Neural cell (in vitro differentiated cells): ENCODE measurements around the gene PLA2G2C.

Experiments
- EZH2 ChIP-seq: fragments of 200-600, 300-800 bp; shearing (Covaris generic), sonication (generic); IDR thresholded peaks from 2 replicates; pipeline ENCODE4 v1.6.1; 2014; ENCODE audit warnings: antibody characterized with exemption, low read length, borderline replicate concordance, mild to moderate bottlenecking; ENCODE audit not compliant: insufficient read depth, poor library complexity, severe bottlenecking
- TF ChIP-seq, protein P1 (sequence below): fragments of 450-650 bp; IDR thresholded peaks from 2 replicates; pipeline ENCODE4 v1.5.1; 2014; ENCODE audit warnings: antibody characterized with exemption, mild to moderate bottlenecking, moderate library complexity; ENCODE audit not compliant: poor library complexity, severe bottlenecking

DNA sequence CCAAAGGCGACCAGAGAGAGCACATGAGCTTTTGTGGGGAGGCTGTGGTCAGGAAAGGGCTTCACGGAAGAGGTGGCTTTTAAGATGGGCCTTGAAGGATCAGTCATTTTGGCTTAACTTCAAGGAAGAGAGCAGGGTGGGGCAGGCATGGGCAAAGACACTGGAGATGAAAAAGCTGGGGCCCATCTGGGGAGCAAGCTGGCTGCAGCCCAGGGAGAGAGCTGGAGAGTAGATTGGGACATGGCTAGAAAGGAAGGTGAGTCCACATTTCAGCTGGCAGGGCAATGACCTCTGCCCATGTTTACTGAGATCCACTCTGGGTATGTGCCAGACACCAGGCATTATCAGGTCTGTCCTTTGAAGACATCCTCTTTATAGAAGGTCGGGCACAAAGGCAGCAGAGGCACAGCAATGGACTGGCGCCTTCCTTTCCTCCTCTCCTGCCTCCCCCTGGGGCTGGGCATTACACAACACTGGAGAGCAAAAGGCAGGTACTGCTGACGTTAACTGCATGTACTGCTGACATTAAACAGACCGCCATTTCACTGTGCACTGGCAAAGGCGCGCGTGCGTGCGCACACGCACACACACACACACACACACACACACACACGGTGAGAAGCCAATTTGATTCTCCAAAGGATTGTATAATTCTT, 2.6 kb downstream of the PLA2G2C start:
- TF ChIP-seq, protein P1, sequence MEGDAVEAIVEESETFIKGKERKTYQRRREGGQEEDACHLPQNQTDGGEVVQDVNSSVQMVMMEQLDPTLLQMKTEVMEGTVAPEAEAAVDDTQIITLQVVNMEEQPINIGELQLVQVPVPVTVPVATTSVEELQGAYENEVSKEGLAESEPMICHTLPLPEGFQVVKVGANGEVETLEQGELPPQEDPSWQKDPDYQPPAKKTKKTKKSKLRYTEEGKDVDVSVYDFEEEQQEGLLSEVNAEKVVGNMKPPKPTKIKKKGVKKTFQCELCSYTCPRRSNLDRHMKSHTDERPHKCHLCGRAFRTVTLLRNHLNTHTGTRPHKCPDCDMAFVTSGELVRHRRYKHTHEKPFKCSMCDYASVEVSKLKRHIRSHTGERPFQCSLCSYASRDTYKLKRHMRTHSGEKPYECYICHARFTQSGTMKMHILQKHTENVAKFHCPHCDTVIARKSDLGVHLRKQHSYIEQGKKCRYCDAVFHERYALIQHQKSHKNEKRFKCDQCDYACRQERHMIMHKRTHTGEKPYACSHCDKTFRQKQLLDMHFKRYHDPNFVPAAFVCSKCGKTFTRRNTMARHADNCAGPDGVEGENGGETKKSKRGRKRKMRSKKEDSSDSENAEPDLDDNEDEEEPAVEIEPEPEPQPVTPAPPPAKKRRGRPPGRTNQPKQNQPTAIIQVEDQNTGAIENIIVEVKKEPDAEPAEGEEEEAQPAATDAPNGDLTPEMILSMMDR = no peak
- no peak for TF ChIP-seq EZH2
